ENCODE results near the gene MYOM3. TPM values are rescaled to one million over a fixed set of nuclear protein-coding genes. Genes with fewer than 3 reads are reported as not detected.

Gene MYOM3
- polyA plus RNA-seq, 1 experiment, result not detected

- peaks cover 8% of the 10 kb centered on the region; the same call in 1 of the 2 replicates for H3K9me3 ChIP-seq (ENCODE audit: control insufficient read depth, insufficient read depth, low read length)
- H3K4me3 ChIP-seq (ENCODE audit: low read depth, low read length), result no peak overlapping the region
- TF ChIP-seq, protein P1, sequence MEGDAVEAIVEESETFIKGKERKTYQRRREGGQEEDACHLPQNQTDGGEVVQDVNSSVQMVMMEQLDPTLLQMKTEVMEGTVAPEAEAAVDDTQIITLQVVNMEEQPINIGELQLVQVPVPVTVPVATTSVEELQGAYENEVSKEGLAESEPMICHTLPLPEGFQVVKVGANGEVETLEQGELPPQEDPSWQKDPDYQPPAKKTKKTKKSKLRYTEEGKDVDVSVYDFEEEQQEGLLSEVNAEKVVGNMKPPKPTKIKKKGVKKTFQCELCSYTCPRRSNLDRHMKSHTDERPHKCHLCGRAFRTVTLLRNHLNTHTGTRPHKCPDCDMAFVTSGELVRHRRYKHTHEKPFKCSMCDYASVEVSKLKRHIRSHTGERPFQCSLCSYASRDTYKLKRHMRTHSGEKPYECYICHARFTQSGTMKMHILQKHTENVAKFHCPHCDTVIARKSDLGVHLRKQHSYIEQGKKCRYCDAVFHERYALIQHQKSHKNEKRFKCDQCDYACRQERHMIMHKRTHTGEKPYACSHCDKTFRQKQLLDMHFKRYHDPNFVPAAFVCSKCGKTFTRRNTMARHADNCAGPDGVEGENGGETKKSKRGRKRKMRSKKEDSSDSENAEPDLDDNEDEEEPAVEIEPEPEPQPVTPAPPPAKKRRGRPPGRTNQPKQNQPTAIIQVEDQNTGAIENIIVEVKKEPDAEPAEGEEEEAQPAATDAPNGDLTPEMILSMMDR (IDR thresholded peaks at IDR 0.05; ENCODE audit: low read depth, low read length), result no peak
- ChIA-PET CTCF (no interaction called here), POLR2A (no interaction called here)
- no peak overlapping the region for H3K27ac ChIP-seq (ENCODE audit: low read depth, low read length)
- DNase-seq (ENCODE audit: low read depth, low spot score), result no peak
- H3K27me3 ChIP-seq (ENCODE audit: control insufficient read depth, insufficient read depth, low read length), result peaks cover 12% of the 10 kb centered on the region
Measured at GRCh38 chr1:24130385-24130784, 18.4 kb upstream of the MYOM3 start.

- H3K9me3 ChIP-seq (ENCODE audit: control insufficient read depth, insufficient read depth, low read length), result peaks cover 8% of the 10 kb centered on the region; the same call in 1 of the 2 replicates
- no peak overlapping the region for H3K4me3 ChIP-seq (ENCODE audit: low read depth, low read length)
- H3K27ac ChIP-seq (ENCODE audit: low read depth, low read length), result no peak overlapping the region
- H3K27me3 ChIP-seq (ENCODE audit: control insufficient read depth, insufficient read depth, low read length), result peaks cover 8% of the 10 kb centered on the region
- ChIA-PET CTCF (no interaction called here), POLR2A (no interaction called here)
- TF ChIP-seq, protein P1 (IDR thresholded peaks at IDR 0.05; ENCODE audit: low read depth, low read length), result no peak
- no peak for DNase-seq (ENCODE audit: low read depth, low spot score)
Measured at GRCh38 chr1:24127801-24128363, 15.9 kb upstream of the MYOM3 start.

- H3K9me3 ChIP-seq (ENCODE audit: control insufficient read depth, insufficient read depth, low read length), result peaks cover 8% of the 10 kb centered on the region; the same call in 1 of the 2 replicates
- TF ChIP-seq, protein P1 (IDR thresholded peaks at IDR 0.05; ENCODE audit: low read depth, low read length), result no peak
- ChIA-PET POLR2A (no interaction called here), CTCF (interaction anchor here (1.2 kb wide), 1 partner anchor 23 kb away, joined by 4 read pairs; no protein-coding TSS in a partner anchor)
- no peak overlapping the region for H3K4me3 ChIP-seq (ENCODE audit: low read depth, low read length)
- H3K27me3 ChIP-seq (ENCODE audit: control insufficient read depth, insufficient read depth, low read length), result peaks cover 8% of the 10 kb centered on the region
- no peak overlapping the region for H3K27ac ChIP-seq (ENCODE audit: low read depth, low read length)
- no peak for DNase-seq (ENCODE audit: low read depth, low spot score)
Measured at GRCh38 chr1:24127134-24127800, 15.3 kb upstream of the MYOM3 start.

GRCh38 chr1:24126672-24127023 is 14.7 kb upstream of the MYOM3 start:
- Histone ChIP-seq H3K27me3 (ENCODE audit: control insufficient read depth, insufficient read depth, low read length) (peaks cover 8% of the 10 kb centered on the region), H3K9me3 (ENCODE audit: control insufficient read depth, insufficient read depth, low read length) (peaks cover 8% of the 10 kb centered on the region; the same call in 1 of the 2 replicates), H3K27ac (ENCODE audit: low read depth, low read length) (no peak overlapping the region), H3K4me3 (ENCODE audit: low read depth, low read length) (no peak overlapping the region)
- TF ChIP-seq, protein P1 (IDR thresholded peaks at IDR 0.05; ENCODE audit: low read depth, low read length), result no peak
- ChIA-PET CTCF (interaction anchor here (1.2 kb wide), 1 partner anchor 23 kb away, joined by 4 read pairs; no protein-coding TSS in a partner anchor), POLR2A (no interaction called here)
- no peak for DNase-seq (ENCODE audit: low read depth, low spot score)

GRCh38 chr1:24126018-24126671 is 14.2 kb upstream of the MYOM3 start:
- H3K27ac ChIP-seq (ENCODE audit: low read depth, low read length), result no peak overlapping the region
- H3K4me3 ChIP-seq (ENCODE audit: low read depth, low read length), result no peak overlapping the region
- peaks cover 11% of the 10 kb centered on the region for H3K27me3 ChIP-seq (ENCODE audit: control insufficient read depth, insufficient read depth, low read length)
- CTCF ChIA-PET, result interaction anchor here (1.2 kb wide), 1 partner anchor 24 kb away, joined by 4 read pairs; no protein-coding TSS in a partner anchor
- DNase-seq (ENCODE audit: low read depth, low spot score), result no peak
- POLR2A ChIA-PET, result no interaction called here
- TF ChIP-seq, protein P1 (IDR thresholded peaks at IDR 0.05; ENCODE audit: low read depth, low read length), result no peak
- peaks cover 8% of the 10 kb centered on the region; the same call in 1 of the 2 replicates for H3K9me3 ChIP-seq (ENCODE audit: control insufficient read depth, insufficient read depth, low read length)
